ENCODE results near the gene MEIOSIN. TPM values are rescaled to one million over a fixed set of nuclear protein-coding genes. Genes with fewer than 3 reads are reported as not detected.
"Not testable (repeated sequence)": the region's sequence is repeated elsewhere in the genome, so short reads cannot be mapped to it uniquely, and the experiment has no call there.

Gene MEIOSIN, protein sequence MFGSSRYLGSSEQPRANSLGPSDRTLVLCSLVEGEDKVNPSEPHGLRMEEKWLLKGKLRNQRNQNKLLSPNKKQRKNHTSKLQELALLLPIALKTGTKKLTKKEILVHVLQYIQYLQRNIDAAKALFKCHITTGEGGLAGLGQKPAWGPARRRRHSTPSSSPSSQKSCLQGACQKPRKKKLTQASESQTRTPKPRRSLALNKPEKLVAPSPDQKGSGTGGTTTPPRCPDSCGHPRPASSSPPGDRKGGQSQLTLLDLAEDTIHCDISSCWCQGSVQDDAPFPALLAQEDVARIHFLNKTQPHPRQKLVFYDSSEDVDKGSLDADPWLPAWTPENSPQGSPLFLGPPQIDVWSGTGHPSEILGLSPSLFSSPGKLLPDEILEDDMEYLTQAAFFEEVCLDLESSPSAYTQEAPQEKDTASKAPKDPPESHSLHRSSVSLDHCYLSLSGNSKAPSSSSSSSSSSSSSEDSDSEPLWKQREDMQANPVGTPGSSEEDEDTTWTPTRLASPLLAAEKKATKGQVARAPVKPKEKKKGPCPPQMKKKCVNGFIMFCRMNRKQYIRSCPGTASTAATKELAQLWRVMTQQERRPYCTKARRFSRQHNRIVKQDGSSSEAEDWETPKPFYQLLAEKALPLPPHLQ
- not detected for total RNA-seq

DNA sequence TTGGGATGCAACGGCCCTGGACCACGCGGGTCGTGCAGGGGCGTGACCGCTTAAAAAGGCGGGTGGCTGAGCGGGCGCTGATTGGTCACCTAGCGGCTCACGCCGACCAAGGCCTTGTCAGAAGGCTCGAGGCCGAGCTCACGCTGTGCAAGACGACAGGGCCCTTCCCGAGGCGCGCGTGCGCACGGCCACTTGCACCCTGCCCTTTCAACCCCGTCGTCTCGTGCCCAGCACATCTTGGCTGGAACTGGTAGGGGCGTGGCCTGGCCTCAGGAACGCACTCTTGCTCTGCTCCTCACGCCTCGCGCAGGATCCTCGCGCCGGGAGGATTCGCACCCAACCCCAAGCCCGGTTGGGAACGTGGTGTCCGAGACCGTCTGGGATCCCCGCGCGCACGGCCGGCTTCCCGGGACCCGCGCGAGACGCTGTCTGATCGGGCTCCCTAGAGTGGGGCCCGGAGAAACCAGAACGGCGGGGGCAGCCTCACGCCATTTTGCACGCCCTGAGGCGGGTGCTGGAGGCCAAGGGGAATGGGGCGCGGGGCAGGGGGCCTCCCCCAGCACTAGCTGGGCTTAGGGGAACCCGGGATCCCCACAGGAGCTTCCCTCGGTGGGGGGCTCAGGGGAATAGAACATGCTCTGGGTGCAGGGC lies at the start of gene MEIOSIN:
Gene MEIOSIN (plus strand): TSS at position 280 of the 651 bp plus-strand sequence. CDS start 1,938 bp downstream, outside the sequence.
- ATAC-seq (ENCODE audit: low FRiP score) (no peak), DNase-seq (ENCODE audit: low spot score) (no peak)
- TF ChIP-seq, protein P1, sequence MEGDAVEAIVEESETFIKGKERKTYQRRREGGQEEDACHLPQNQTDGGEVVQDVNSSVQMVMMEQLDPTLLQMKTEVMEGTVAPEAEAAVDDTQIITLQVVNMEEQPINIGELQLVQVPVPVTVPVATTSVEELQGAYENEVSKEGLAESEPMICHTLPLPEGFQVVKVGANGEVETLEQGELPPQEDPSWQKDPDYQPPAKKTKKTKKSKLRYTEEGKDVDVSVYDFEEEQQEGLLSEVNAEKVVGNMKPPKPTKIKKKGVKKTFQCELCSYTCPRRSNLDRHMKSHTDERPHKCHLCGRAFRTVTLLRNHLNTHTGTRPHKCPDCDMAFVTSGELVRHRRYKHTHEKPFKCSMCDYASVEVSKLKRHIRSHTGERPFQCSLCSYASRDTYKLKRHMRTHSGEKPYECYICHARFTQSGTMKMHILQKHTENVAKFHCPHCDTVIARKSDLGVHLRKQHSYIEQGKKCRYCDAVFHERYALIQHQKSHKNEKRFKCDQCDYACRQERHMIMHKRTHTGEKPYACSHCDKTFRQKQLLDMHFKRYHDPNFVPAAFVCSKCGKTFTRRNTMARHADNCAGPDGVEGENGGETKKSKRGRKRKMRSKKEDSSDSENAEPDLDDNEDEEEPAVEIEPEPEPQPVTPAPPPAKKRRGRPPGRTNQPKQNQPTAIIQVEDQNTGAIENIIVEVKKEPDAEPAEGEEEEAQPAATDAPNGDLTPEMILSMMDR (IDR thresholded peaks at IDR 0.05): no peak

DNA sequence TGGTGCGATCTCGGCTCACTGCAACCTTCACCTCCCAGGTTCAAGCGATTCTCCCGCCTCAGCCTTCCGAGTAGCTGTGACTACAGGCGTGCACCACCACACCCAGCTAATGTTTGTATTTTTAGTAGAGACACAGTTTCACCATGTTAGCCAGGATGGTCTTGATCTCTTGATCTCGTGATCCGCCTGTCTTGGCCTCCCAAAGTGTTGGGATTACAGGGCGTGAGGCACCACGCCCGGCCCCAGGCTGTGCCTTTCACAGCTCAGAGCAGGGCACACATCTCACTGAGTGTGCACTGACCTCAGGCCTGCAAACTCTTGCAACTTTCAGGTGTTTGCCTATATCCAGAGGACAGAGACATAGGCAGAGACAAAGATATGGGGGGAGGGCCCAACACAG lies 48.2 kb upstream of the MEIOSIN start:
- DNase-seq (ENCODE audit: low spot score); ATAC-seq (ENCODE audit: low FRiP score): not testable (repeated sequence)

DNA sequence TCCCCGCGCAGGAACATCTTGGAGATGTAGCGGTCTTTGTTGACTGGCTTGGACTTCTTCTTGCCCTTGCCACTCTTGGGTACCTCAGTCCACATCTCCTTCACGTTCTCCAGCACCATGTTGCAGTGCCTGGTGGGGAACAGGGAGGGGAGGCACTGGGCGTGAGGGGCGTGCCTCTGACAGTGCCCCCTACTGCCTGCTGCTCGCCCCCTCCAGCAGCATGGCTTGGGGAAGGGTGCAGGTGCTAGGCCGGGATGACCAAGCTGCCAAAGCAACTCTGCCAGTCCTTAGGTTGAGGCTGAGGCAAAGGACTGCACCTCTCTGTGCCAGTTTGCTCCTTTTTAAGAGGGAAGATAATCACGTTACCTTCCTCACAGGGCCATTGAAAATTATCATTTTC lies 45.6 kb upstream of the MEIOSIN start:
- no peak for DNase-seq (ENCODE audit: low spot score)
- TF ChIP-seq, protein P1 (IDR thresholded peaks at IDR 0.05): no peak
- no peak for ATAC-seq (ENCODE audit: low FRiP score)

DNA sequence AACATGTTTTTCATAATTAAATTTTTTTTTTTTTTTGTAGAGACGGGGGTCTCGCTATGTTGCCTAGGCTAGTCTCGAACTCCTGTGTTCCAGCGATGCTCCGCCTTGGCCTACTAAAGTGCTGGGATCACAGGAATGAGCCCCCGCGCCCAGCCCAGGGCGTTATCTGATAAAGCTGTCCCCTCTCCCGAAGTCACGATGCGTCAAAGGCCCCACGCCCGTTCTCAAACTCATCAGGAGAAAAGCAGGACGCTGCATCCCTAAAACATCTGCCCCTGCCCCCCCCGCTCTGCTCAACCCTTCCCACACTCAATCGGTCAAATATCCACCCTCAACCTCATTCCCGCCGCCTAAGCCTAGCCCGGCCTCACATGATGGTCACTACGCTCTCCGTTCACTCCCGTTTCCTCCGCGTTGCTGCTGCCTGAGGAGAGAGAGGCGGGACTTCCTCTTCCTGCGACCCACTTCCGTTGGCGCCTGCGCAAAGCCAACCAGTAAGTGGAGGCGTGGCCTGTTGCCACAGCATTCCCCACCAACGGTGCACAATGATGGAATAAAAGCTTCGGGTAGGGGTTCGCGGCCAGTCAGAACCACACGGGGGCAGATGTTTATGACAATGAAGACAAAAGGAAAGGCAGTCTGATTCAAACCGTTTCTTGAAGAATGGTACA lies 41.6 kb upstream of the MEIOSIN start, which contains the start of gene SNRPD2:
Gene SNRPD2 (minus strand): TSS at position 438 of the 671 bp plus-strand sequence. CDS start 65 bp downstream, at position 373.
- ATAC-seq (ENCODE audit: low FRiP score): peak; percentile 85
- TF ChIP-seq, protein P1 (IDR thresholded peaks at IDR 0.05): no peak
- peak; percentile 83 for DNase-seq (ENCODE audit: low spot score)

DNA sequence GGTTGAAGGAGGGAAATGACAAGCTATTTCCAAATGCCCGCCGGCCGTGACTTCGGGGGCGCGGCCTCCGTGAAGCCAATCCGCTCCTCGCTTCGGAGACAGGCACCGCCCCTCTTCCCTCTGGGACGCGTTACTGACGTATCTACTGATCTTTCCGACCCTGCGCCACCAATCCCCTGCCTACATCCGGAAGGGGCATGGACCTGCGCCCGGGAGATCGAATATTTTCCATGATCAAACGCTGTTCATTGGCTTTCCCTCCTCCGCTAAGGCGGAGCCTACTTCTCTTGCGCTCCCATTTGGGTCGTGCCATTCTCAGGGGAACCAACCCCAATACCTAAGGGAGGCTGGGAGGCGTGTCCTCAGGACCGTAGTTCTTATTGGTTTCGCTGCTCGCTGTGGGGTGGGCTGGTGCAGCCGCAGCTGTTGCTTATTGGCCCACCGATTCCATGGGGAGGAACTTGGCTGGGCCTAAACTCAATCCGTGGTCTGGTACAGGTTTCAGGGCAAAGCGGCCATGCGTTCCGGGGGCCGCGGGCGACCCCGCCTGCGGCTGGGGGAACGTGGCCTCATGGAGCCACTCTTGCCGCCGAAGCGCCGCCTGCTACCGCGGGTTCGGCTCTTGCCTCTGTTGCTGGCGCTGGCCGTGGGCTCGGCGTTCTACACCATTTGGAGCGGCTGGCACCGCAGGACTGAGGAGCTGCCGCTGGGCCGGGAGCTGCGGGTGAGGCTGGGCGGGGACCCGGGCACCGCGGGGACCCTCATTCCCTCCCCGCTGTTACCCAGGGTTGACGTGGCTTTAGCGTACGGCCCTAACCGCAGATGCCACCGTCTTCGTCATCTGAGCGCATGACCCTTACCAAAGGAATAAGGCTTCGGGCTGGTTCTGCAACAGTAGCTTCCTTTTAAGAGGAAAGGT lies 40.8 kb upstream of the MEIOSIN start, which contains the start of gene QPCTL:
Gene QPCTL (plus strand): TSS at position 480 of the 919 bp plus-strand sequence. CDS start 38 bp downstream, at position 518.
- TF ChIP-seq, protein P1 (IDR thresholded peaks at IDR 0.05): no peak
- DNase-seq (ENCODE audit: low spot score) (peak; percentile 81), ATAC-seq (ENCODE audit: low FRiP score) (peak; percentile 96)

DNA sequence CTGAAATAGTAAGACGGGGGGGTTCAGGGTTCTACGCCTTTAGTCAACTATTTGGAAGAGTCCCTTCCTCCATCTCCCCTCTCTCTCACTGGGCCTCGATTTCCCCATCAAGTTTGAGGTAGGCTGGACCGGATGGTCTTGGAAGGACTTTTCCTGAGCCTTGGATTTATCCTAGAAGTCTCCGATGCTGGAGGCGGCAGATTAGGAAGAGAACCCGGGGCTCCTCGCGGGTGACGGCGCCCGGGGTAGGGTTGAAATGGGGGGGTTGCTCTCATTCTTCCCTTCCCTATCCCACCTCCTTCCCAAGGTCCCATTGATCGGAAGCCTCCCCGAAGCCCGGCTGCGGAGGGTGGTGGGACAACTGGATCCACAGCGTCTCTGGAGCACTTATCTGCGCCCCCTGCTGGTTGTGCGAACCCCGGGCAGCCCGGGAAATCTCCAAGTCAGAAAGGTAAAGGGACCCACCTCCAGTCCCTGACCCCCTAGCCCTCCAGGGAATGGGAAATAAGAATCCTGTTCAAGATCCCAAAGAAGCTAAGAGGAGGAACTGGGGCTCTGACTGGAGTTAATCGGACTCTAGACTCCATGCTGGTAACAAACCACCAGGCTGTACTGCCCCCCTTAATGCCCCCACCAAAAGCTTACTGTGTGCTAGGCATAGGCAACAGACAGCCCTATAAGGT lies 40.0 kb upstream of the MEIOSIN start:
- DNase-seq (ENCODE audit: low spot score) (peak; percentile 79), ATAC-seq (ENCODE audit: low FRiP score) (no peak)
- TF ChIP-seq, protein P1 (IDR thresholded peaks at IDR 0.05): peak in 1 of 3 donors; percentile 73

Data from omental fat pad (tissue), 4 donors.